Small intestine (tissue), 7 donors: ENCODE results near the gene DNAH9. TPM values are rescaled to one million over a fixed set of nuclear protein-coding genes. Genes with fewer than 3 reads are reported as not detected.

ENCODE experiments used
- DNase-seq, 2 donors: peaks; one replicate each; pipeline versions ENCODE4 v3.0.0 to v3.0.0-alpha.2; 2013
- FAIRE-seq: peaks from 2 replicates; lab custom pipeline; 2012; peaks lifted over from hg19 to GRCh38; lab: Jason Lieb, UNC
- H3K27ac ChIP-seq, 3 donors: one replicate each; pipeline ENCODE4 v1.5.1; 2013; ENCODE audit warnings: low read length in 2 of 3, mild to moderate bottlenecking in 2 of 3, control low read depth in 1 of 3, inconsistent platforms in 1 of 3, low read depth in 1 of 3, moderate library complexity in 1 of 3
- H3K27me3 ChIP-seq, 3 donors: one replicate each; pipeline ENCODE4 v1.6.1; 2013; ENCODE audit warnings: low read length in 3 of 3, inconsistent platforms in 1 of 3; ENCODE audit not compliant: control insufficient read depth in 3 of 3, insufficient read depth in 3 of 3
- H3K36me3 ChIP-seq, 3 donors: one replicate each; pipeline ENCODE4 v1.6.1; 2013; ENCODE audit warnings: low read length in 3 of 3, inconsistent platforms in 1 of 3, low read depth in 1 of 3, mild to moderate bottlenecking in 1 of 3, moderate library complexity in 1 of 3; ENCODE audit not compliant: control insufficient read depth in 3 of 3, insufficient read depth in 2 of 3
- H3K4me1 ChIP-seq, 3 donors: one replicate each; pipeline ENCODE4 v1.6.1; 2013; ENCODE audit warnings: low read length in 2 of 3, inconsistent platforms in 1 of 3, low read depth in 1 of 3, mild to moderate bottlenecking in 1 of 3, moderate library complexity in 1 of 3; ENCODE audit not compliant: control insufficient read depth in 3 of 3, insufficient read depth in 2 of 3
- H3K4me3 ChIP-seq, 3 donors: one replicate each; pipeline ENCODE4 v1.5.1; 2013; ENCODE audit warnings: low read length in 3 of 3, control low read depth in 1 of 3, inconsistent platforms in 1 of 3, low read depth in 1 of 3, mild to moderate bottlenecking in 1 of 3, moderate library complexity in 1 of 3
- H3K9me3 ChIP-seq, 2 donors: one replicate each; pipeline ENCODE4 v1.6.1; 2013; ENCODE audit warnings: low read depth in 1 of 2, low read length in 1 of 2; ENCODE audit not compliant: control insufficient read depth in 2 of 2, insufficient read depth in 1 of 2
- WGBS, 3 donors: extraction: QIAGEN DNeasy Blood & Tissue Kit; methylation state at CpG; one replicate each; pipeline ENCODE4 v1.1.7; 2013; 5-methylcytosine and 5-hydroxymethylcytosine counted together
- polyA plus RNA-seq, 4 donors: library from polyadenylated mRNA; stranded (reverse) in 3 of 4; unstranded in 1 of 4; fragments of 200-250 nt in 3 of 4; fragments of 120-200 nt in 1 of 4; gene quantifications; one replicate each; pipeline versions ENCODE4 v1.2.1 to v1.2.3, GENCODE V29; 2013
- donor health status: healthy with polysubstance abuse.
- donor health status: control.
- donor health status: control.
- donor health status: Bipolar disorder and iron deficiency.
- donor health status: healthy.

DNAH9 gene
- polyA plus RNA-seq, 4 donors: 0.07 to 0.24 TPM; not detected in 2

DNA sequence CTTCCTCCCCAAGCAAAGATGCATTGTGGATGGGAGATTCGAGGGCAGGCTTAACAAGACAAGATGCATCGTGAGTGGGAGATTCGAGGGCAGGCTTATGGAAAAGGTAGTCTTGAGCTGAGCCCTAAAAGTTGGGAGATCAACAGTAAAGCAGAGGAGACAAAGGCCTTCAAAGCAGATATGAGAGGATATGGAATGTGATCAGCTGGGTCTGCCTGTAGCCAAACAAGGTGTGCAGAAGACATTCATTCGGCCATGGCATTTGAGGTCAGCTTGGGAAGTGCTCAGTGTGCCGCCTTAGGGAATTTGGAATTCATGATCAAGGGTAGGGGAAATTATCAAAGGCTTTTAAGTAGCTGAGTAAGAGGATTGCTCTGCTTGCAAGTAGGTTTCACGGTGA is 39.5 kb downstream of the DNAH9 start:
- Histone ChIP-seq H3K36me3 (no peaks in the 10 kb centered on the region), H3K9me3 (no peaks in the 10 kb centered on the region), H3K27ac (no peak overlapping the region), H3K4me3 (no peak overlapping the region), H3K27me3 (no peaks in the 10 kb centered on the region), H3K4me1 (no peaks in the 10 kb centered on the region)
- WGBS, 3 donors: 74 to 93% (median 84%) methylated on average over 6 of the region's 6 CpGs
- FAIRE-seq: no peak
- no peak for DNase-seq

DNA sequence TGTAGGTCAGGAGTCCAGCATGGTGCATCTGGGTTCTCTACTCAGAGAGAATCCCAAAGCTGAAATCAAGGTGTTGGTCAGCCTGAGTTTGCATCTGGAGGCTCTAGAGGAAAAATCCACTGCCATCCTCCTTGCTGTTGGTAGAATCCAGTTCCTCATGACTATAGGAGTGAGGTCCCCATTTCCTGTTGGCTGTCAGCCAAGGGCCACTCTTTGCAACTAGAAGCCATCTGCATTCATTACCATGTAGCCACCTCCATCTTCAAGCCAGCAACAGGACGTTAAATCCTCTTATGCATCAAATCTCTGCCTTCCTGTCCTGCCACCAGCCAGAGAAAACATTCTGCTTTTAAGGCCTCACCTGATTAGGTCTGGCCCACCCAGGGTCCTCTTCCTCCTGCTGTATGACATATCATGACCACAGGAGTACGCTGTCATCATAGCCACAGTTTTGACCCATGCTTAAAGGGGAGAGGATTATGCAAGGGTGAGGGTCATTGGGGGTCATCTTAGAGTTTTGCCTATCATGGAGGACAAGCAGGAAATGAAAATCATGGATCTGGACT is 40.5 kb downstream of the DNAH9 start:
- DNase-seq (no peak), FAIRE-seq (no peak)
- Histone ChIP-seq H3K4me3 (no peak overlapping the region), H3K27me3 (no peaks in the 10 kb centered on the region), H3K9me3 (no peaks in the 10 kb centered on the region), H3K4me1 (no peaks in the 10 kb centered on the region), H3K27ac (no peak overlapping the region), H3K36me3 (no peaks in the 10 kb centered on the region)
- WGBS, 3 donors: 76 to 77% (median 77%) methylated on average over 2 of the region's 2 CpGs

DNA sequence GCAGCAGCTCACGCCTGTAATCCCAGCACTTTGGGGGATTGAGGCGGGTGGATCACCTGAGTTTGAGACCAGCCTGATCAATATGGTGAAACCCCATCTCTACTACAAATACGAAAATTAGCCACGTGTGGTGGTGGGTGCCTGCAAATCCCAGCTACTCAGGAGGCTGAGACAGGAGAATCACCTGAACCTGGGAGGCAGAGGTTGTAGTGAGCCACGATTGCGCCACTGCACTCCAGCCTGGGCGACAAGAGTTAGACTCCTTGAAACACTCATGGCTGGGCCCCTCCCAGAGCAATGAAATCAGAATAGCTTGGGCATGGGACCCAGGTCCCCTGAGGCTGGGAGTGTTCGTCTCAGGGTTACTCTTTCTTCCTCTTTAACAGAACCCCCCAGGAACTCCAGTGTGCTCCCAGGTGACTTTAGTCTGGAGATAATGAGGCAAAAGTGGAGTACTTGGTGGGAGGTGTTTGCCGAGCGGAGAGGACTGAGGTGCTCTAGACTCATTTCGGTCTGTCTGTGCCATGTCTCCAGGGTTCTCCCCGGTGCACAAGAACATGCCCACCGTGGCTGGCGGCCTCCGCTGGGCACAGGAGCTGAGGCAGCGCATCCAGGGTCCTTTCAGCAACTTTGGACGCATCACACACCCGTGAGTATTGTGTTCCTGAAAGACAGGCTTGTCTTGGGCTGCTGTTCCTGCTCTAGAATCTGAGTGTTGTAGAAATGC is 41.6 kb downstream of the DNAH9 start:
- no peaks in the 10 kb centered on the region for H3K4me1 ChIP-seq
- H3K27me3 ChIP-seq: no peaks in the 10 kb centered on the region
- no peaks in the 10 kb centered on the region for H3K36me3 ChIP-seq
- DNase-seq (no peak), FAIRE-seq (no peak)
- 86 to 88% (median 87%) methylated on average over 18 of the region's 18 CpGs for WGBS, 3 donors
- no peak overlapping the region for H3K4me3 ChIP-seq
- no peak overlapping the region for H3K27ac ChIP-seq
- no peaks in the 10 kb centered on the region for H3K9me3 ChIP-seq

DNA sequence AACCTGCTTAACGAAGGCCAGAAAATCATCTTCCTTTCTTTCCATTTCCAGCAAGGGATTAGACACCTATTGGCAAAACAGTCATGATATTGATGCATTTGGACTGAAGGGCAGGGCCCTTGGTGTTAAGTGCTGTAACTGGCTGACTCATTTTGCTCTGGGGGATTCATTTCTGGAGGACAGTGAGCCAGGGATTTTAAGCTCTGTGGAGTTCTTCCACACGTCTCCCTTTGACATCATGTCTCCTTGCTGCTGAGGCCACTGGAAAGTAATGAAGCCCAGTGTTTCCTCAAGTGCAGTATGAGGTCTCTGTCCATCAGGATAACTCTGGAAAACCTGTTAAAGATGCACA is 42.2 kb downstream of the DNAH9 start:
- Histone ChIP-seq H3K27me3 (no peaks in the 10 kb centered on the region), H3K27ac (no peak overlapping the region), H3K9me3 (no peaks in the 10 kb centered on the region), H3K4me3 (no peak overlapping the region), H3K4me1 (no peaks in the 10 kb centered on the region), H3K36me3 (no peaks in the 10 kb centered on the region)
- DNase-seq (no peak), FAIRE-seq (no peak)
- 57 to 75% (median 71%) methylated on average over 2 of the region's 2 CpGs for WGBS, 3 donors

DNA sequence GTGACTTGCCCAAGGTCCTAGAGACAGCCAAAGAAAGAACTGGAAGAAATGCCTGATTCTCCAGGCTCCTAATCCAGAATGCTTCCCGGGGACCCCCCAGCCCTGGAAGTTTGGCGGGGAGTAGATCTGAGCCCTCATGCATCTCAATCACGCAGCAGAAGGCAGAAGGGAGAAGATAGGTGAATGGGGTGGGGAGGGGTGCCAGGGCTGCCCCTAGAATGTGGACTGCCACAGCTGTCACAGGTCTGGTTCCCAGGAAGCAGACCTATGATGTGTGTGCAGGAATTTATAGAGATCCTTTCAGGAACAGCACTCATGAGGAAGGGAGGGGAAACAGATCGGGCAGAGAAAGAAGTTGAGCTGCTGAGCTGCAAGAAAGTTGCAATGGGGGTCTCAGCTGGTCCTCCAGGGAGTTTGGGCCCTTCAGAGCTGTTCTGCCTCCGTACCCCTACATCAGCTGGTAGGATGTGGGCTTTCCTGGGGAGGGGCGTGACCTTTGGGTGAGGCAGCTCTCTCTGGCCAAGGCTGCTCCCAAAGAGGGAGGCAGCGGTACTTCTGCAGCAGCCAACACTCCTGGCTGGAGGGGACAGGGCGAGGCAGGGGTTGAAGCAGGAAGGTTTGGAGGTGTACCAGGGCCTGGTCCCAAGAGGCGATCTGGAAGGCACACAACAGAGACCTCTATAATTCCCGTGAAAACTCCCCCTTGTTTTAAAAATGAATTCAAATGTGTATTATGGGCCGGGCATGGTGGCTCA is 43.4 kb downstream of the DNAH9 start:
- DNase-seq: no peak
- whole genome bisulfite sequencing, 3 donors: 81 to 86% (median 84%) methylated on average over 10 to 11 of the region's 11 CpGs
- no peak for FAIRE-seq

DNA sequence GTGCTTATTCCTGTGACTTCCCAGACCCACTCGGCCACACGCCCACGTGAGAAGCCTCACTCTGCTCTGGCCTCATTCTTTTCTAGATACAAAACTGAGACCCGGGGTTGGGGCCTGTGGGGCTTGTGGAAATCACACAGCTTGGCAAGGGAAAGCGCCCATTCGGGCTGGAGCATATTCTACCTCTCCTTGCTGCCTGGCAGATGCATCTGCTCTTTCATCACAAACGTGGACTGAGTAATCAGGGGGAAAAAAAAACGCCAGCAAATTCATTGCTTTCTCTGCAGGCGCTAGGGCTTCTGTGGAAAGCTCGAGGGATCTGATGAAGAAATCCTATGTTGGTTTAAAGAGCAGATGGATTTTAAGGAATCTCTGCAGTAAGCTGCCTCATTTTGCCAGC is 44.4 kb downstream of the DNAH9 start:
- DNase-seq (no peak), FAIRE-seq (no peak)
- 76 to 78% (median 76%) methylated on average over 10 of the region's 10 CpGs for WGBS, 3 donors
- Histone ChIP-seq H3K4me1 (no peaks in the 10 kb centered on the region), H3K27me3 (no peaks in the 10 kb centered on the region), H3K9me3 (no peaks in the 10 kb centered on the region), H3K36me3 (no peaks in the 10 kb centered on the region), H3K4me3 (no peak overlapping the region), H3K27ac (no peak overlapping the region)

More for the DNA sequence above, 43.4 kb downstream of the DNAH9 start:
- Histone ChIP-seq H3K4me3 (no peak overlapping the region), H3K27ac (no peak overlapping the region), H3K36me3 (no peaks in the 10 kb centered on the region), H3K27me3 (no peaks in the 10 kb centered on the region), H3K9me3 (no peaks in the 10 kb centered on the region), H3K4me1 (no peaks in the 10 kb centered on the region)

DNA sequence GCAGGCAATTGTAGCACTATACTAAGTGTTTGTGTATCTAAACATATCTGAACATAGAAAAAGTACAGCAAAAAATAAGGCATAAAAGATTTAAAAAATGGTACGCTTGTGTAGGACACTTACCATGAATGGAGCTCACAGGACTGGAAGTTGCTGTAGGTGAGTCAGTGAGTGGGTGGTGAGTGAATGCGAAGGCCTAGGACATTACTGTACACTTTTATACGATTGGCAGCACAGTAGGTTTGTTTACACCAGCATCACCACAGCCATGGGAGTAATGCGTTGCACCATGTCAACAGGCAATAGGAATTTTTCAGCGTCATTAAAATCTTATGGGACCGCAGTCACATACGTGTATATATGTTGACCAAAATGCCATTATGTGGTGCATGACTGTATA is 45.6 kb downstream of the DNAH9 start:
- Histone ChIP-seq H3K27ac (no peak overlapping the region), H3K36me3 (no peaks in the 10 kb centered on the region), H3K4me3 (no peak overlapping the region), H3K27me3 (no peaks in the 10 kb centered on the region), H3K9me3 (no peaks in the 10 kb centered on the region), H3K4me1 (no peaks in the 10 kb centered on the region)
- FAIRE-seq: no peak
- DNase-seq: no peak
- 83 to 86% (median 85%) methylated on average over 7 of the region's 7 CpGs for WGBS, 3 donors

DNA sequence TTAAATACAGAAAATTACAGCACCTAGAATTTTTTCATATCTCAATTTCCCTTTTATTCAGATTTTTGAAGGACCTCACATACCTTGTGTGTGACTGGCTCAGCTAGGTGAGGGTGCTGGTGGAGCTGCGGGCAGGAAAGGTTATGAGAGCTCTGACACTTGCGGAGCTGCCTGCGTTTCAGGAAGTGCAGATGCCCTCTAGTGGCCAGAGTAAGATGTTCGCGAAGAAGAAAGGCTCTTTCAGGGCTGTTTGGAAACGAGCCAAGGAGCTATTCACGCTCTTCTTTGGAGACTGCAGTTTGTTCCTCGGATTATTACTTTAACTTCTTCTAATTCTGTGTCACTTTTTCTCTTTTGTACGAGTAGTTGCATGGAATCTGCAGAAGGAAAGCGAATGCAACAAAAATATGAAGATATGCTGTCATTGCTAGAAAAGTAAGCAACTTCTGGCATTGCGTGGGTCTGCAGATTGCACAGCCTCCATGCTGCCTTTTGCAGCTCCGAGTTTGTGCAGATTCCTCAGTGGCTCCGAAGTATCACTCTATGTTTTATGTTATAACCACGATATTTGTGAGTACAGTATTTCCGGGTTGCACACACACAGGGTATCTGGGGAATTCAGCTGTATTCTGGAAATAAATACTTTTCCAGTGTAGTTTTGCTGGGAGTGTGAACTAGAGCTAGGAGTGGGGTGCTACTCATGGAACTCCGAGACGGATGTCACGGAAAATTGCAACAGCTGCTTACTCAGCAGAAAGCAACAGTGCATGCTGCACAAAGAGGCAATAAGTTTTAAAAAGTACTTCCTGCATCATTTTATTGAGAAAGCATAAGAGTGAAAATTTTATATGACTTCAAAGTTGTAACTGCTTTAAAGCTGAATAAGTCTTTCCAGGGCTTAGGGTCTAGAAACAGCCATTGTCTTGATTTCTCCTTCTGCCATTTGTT is 46.3 kb downstream of the DNAH9 start:
- FAIRE-seq (no peak), DNase-seq (peak; percentile 81 to 83)
- Histone ChIP-seq H3K27ac (no peak overlapping the region), H3K9me3 (no peaks in the 10 kb centered on the region), H3K4me3 (no peak overlapping the region), H3K4me1 (no peaks in the 10 kb centered on the region), H3K27me3 (no peaks in the 10 kb centered on the region), H3K36me3 (no peaks in the 10 kb centered on the region)
- WGBS, 3 donors: 20 to 32% (median 27%) methylated on average over 18 of the region's 18 CpGs
